SIG-M5 treated with dmso at 0.1 percent for 504 hours (cell line): Measurements from ENCODE around the gene LCN10.

Experiments
- DNase-seq: peaks from one replicate; lab custom pipeline; 2025; ENCODE audit not compliant: unreplicated experiment; lab: John Stamatoyannopoulos, UW

The LCN10 gene

DNA sequence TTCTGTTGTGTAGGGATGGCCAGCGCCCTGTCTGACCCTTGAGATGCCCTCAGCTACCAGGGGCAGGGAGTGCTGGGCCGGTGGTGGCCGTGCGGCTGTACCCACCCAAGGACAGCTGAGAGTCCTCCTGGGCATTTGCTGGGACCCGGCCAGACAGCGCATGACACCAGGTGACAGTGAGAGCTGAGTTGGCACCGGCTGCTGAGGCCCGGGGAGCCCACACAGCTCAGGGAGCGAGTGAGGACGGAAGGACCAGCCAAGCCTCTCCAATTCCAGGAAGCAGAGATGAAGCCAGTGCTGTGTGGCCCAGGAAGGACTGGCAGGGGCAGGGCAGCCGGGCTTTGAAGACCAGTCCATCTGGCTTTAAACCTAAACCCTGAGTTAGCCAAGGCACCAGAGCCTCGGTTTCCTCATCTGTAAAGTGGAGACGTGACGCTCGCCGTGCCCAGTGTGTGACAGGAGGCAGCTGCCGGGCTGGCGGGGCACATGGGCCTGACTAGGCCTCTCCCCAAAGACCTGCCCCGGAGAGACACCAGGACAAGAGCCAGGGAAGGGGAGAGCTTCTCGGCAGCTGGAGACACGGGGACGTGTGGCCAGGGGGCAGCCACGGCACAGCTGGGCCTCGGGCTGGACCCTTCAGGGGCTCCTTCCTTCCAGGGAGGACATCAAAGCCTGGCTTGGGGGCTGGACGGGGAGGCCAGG lies 52.5 kb downstream of the LCN10 start:
- DNase-seq, result no peak

GRCh38 chr9:136689108-136689460 lies 53.7 kb downstream of the LCN10 start:
- DNase-seq, result no peak

DNA sequence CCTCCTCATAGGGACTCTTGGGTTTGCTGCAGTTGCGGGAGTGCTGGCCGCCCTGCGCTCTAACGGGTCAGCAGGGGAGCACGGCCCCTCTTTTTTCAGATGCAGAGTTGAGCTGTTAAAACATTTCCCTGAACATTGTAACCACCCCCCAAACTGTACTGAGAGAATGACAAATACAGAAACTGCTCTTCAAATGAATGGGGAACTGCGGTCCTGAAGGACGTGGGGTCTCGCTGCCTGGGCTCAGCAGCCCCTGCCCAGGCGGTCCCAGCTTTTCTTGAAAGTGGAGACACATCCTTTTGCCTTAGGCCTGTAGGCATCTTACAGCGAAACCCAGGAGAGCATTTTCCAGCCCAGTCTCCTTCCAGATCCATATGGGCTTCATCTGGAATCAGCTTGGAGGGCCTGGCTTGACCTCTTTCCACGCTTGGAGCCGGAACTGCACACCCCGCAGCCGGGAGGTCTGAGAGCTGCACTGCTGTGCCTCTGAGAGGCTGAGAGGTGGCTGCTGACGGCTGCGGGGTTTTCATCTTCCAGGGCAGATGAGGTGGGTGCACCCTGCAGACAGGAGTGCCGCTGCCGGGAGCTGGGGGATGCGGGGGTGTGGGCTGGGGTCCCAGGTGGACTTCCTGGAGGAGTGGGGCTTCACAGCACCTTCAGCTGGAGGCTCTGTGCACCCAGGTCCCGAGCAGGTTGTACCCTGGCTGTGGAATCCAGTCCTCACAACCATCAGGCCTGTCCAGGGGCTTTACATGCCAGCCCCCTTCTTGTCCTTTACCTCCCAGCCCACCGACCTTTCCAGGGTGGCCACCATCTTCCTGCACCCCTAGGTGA lies 54.2 kb downstream of the LCN10 start:
- DNase-seq, result peak; percentile 60
